Measurements from ENCODE around the gene TRPC4AP.

The TRPC4AP gene

GRCh38 chr20:35000922-35001595 is 91.5 kb downstream of the TRPC4AP start:
- DNase-seq (ENCODE audit: low read depth) = no peak

- DNase-seq (ENCODE audit: low read depth) = no peak
Observed at GRCh38 chr20:35000311-35000921, 92.2 kb downstream of the TRPC4AP start.

DNA sequence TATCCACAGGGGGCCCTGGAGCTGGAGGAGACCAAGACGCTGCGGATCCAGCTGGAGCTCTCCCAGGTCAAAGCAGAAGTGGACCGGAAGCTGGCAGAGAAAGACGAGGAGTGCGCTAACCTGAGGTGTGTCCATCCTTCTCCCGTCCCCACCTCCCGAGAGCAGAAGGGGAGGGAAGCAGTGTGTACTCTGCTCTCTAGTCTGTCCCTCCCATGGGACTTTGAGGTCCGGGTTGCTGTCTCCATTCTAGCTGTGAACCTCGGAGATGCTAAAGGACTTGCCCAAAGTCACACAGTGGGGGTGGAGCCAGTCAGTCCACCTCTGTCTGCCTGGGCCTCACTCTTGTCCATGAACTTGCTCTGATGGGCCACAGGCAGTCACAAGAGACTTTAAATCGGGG is 92.8 kb downstream of the TRPC4AP start:
- DNase-seq (ENCODE audit: low read depth) = no peak

- DNase-seq (ENCODE audit: low read depth) = no peak
Observed at GRCh38 chr20:34999021-34999451, 93.6 kb downstream of the TRPC4AP start.

DNA sequence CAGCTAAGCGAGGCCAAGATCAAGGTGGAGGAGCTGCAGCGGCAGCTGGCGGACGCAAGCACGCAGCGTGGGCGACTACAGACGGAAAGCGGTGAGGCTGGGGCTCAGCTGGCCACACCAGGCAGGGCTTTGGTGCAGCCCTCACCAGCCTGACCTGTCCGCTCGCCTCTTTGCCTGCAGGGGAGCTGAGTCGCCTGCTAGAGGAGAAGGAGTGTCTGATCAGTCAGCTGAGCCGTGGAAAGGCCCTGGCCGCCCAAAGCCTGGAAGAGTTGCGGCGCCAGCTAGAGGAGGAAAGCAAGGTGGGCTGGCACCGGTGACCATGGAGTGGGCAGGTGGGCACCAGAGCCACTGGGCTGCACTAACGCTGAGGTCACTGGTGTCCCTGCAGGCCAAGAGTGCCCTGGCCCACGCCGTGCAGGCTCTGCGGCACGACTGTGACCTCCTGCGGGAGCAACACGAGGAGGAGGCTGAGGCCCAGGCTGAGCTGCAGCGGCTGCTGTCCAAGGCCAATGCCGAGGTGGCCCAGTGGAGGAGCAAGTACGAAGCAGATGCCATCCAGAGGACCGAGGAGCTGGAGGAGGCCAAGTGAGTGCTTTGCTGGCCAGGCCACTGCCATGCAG is 94.2 kb downstream of the TRPC4AP start:
- no peak for DNase-seq (ENCODE audit: low read depth)

DNA sequence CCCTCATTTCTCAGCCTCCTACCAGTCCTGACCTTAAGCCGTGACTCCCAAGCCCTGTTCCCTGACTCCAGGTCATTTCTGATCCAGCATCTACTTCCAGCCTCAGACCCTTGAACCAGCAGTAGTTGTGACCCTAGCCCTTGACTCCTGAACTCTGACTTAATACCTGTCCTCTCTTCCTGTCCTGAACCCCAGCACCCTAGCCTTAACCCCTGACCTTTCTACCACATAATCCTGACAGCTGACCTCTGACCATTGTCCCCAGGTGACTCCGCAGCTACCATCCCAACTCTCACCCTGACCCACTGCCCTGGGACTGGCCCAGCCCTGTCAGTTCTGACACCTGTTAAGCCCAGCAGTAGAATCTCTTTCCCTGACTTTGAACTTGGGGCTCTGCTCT is 94.8 kb downstream of the TRPC4AP start:
- DNase-seq (ENCODE audit: low read depth) = no peak

- peak; percentile 65 for DNase-seq (ENCODE audit: low read depth)
Observed at GRCh38 chr20:34997131-34997561, 95.5 kb downstream of the TRPC4AP start.

DNA sequence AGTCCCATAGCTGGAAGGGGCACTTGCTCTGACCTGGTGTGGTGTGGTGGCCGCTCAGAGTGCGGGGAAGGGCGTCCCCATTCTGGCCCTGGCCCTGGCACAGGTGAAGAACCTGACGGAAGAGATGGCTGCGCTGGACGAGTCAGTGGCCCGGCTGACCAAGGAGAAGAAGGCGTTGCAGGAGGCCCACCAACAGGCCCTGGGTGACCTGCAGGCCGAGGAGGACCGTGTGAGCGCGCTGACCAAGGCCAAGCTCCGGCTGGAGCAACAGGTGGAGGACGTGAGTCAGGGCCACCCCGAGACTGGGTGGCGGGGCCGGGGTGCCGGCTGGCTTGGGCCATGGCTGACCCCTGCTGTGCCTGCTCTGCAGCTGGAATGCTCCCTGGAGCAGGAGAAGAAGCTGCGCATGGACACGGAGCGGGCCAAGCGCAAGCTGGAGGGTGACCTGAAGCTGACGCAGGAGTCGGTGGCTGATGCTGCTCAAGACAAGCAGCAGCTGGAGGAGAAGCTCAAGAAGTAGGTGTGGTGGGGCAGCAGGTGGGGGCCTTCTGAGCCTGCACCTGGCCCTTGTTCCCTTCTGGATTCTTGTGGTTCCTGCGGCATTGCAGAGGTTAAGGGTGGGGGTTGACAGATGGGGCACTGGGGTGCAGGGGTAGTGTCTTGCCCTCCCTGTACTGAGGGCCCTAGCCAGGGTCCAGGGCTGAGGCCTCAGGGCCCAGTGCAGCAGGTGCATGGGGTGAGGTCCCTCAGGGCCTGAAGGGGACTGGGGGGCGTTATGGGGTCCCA is 96.2 kb downstream of the TRPC4AP start:
- no peak for DNase-seq (ENCODE audit: low read depth)

- DNase-seq (ENCODE audit: low read depth) = no peak
Observed at GRCh38 chr20:34995696-34996095, 96.9 kb downstream of the TRPC4AP start.

- no peak for DNase-seq (ENCODE audit: low read depth)
Observed at GRCh38 chr20:34995192-34995591, 97.4 kb downstream of the TRPC4AP start.

- no peak for DNase-seq (ENCODE audit: low read depth)
Observed at GRCh38 chr20:34994509-34995131, 98.0 kb downstream of the TRPC4AP start.

DNA sequence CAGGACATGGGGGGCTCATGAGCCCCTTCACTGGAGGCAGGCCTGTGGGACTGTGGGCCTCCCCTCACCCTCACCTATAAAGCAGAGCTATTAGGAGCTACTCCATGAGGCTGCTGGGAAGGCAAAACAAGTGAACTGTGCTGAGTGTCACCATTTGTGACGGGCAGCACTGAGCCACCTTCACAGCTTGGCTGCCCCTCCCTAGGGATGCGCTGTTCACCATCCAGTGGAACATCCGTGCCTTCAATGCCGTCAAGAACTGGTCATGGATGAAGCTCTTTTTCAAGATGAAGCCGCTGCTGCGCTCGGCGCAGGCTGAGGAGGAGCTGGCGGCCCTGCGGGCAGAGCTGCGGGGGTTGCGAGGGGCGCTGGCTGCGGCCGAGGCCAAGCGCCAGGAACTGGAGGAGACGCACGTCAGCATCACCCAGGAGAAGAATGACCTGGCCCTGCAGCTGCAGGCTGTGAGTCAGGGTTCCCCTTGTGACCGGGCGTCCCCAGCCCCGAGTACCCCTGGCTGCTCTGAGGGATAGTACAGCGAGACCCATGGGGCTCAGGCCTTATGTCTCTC is 98.6 kb downstream of the TRPC4AP start:
- DNase-seq (ENCODE audit: low read depth) = no peak

DNA sequence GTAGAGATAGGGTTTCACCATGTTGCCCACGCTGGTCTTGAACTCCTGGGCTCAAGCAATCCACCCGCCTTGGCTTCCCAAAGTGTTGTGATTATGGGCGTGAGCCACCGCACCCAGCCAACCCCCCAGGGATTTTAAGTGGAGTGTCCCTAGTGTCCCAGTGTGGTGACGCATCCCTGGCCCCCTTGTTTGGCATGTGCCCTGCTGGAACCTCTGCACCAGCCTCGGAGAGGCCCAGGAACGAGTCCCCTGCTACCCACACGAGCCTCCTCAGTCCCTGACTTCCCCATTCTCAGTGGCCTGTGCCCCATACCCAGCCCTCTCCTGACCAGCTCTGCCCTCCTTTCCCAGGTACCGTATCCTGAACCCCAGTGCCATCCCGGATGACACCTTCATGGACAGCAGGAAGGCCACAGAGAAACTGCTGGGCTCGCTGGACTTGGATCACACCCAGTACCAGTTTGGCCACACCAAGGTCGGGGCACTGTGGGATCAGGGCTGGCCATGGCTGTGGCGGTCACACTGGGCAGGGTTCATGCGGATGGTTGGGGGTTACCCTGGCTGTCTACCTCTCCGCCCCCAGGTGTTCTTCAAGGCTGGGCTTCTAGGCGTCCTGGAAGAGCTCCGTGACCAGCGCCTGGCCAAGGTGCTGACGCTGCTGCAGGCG is 99.7 kb downstream of the TRPC4AP start:
- no peak for DNase-seq (ENCODE audit: low read depth)

- DNase-seq (ENCODE audit: low read depth) = no peak
Observed at GRCh38 chr20:34990661-34991214, 101.9 kb downstream of the TRPC4AP start.

DNA sequence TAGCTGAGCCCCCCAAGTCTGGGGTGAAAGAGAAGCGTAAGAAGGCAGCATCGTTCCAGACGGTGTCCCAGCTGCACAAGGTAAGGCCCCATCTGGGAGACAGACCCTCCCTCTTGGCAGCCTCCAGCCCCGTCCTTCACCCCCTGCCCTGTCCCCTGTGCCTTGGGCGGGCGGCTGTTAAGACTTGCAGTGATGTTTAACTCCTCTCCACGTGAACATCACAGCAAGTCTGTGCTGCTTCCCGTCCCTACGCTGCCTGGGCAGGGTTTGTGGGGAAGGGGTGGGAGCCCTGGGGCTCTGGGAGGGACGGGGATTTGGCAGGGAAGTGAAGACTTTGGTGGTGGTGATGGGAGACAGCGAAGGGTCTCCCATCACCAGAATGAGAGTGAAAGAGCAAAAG is 102.4 kb downstream of the TRPC4AP start:
- no peak for DNase-seq (ENCODE audit: low read depth)

DNA sequence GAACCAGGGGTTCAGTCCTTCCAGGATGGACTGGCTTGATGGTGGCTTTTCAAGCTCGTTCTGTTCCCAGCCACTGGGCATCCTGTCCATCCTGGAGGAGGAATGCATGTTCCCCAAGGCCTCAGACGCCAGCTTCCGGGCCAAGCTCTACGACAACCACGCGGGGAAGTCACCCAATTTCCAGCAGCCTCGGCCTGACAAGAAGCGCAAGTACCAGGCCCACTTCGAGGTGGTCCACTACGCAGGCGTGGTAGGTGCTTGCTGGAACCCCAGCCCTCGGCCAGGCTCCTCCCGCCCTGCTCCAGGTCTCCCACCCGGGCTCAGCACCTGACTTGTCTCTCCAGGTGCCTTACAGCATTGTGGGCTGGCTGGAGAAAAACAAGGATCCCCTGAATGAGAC is 102.9 kb downstream of the TRPC4AP start:
- no peak for DNase-seq (ENCODE audit: low read depth)

GRCh38 chr20:34989118-34989517 is 103.5 kb downstream of the TRPC4AP start:
- no peak for DNase-seq (ENCODE audit: low read depth)

- no peak for DNase-seq (ENCODE audit: low read depth)
Observed at GRCh38 chr20:34988191-34988540, 104.4 kb downstream of the TRPC4AP start.

DNA sequence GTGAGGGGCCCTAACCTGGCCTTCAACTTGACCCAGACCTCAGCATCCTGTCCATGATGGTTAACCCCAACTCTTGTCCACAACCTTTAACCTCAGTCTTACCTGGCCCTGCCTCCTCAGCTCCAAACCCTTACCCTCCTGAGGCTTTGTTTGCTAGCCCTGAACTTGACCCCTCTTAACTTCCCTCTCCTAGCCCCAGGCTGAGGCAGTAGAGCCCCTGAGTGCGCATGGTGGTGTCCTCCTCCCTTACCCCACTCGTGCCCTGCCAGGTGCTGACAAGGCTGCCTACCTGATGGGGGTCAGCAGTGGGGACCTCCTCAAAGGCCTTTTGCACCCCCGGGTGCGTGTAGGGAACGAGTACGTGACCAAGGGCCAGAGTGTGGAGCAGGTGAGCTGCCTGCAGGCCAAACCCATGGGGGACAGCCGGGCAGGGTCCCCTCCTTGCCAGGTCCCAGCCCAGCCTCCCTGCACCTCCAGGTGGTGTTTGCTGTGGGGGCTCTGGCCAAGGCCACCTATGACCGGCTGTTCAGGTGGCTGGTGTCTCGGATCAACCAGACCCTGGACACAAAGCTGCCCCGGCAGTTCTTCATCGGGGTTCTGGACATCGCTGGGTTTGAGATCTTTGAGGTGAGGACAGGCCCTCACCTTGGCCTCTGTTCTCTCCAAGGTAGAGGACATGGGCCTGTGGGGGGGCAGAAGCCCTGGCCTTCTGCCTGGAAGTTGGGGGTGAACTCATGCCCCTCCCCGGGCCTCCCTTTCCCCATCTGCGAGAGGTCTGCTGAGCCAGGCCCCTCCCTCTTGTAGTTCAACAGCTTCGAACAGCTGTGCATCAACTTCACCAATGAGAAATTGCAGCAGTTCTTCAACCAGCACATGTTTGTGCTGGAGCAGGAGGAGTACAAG is 105.1 kb downstream of the TRPC4AP start:
- DNase-seq (ENCODE audit: low read depth) = no peak

Measured in iris pigment epithelial cell (primary cell).